AG09309 (cell line): ENCODE results near the gene LURAP1L.
A peak's percentile ranks its signal among the peaks of the same experiment; 100 is the strongest.

Experiments used
- DNase-seq: peaks from one replicate; pipeline ENCODE4 v3.0.0-alpha.2; 2010; ENCODE audit warnings: low read depth
- H3K4me3 ChIP-seq: 2 replicates; pipeline ENCODE4 v1.5.1; 2011; ENCODE audit warnings: mild to moderate bottlenecking, low read depth, low read length, moderate library complexity; ENCODE audit not compliant: control insufficient read depth
- TF ChIP-seq, protein P1 (sequence below): IDR thresholded peaks from 2 replicates; pipeline ENCODE4 v1.5.1; 2011; ENCODE audit warnings: mild to moderate bottlenecking, low read depth, low read length, inconsistent platforms; ENCODE audit not compliant: insufficient read depth, control insufficient read depth; ENCODE audit errors: missing control alignments

Gene LURAP1L

DNA sequence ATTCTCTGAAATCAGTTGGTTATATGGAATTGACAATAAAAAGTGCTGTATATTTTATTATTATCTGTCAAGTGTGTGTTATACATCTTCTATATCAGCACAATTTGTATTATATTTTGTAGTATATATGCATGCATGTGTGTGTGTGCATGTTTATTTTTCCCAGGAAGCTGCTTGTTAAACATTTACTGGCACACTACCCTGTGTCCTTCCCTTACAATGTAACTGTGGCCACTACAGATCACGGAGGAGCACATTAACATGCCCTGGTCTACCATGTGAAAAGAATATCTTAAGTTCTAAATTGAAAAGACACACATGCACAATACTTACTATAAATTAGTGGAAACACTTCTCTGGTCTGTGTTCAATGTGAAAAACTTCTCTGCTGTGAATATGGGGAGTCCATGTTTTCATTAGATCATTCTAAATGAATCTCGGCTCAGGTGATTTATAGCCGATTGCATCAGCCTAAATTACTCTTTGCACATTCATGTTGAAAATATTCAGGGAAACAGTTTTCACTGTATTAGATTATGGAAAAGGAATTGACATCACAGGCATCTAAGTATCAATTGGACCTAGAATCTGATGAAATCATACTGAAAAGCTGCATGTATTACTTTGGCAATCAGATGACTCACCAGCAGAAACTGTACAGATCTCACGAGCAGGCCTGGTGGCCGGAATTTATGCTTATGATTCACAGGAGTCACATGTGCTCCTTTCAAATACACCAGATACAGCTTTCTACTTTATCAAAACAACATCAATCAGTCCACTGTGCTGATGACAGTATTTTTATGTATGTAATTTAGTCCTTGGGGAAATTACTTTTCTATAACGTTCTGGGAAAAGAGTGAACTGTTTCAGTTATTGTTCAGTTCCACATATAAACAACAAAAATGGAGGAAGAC is 39.4 kb downstream of the LURAP1L start:
- H3K4me3 ChIP-seq = no peak overlapping the region
- peak; percentile 98 for DNase-seq
- TF ChIP-seq, protein P1, sequence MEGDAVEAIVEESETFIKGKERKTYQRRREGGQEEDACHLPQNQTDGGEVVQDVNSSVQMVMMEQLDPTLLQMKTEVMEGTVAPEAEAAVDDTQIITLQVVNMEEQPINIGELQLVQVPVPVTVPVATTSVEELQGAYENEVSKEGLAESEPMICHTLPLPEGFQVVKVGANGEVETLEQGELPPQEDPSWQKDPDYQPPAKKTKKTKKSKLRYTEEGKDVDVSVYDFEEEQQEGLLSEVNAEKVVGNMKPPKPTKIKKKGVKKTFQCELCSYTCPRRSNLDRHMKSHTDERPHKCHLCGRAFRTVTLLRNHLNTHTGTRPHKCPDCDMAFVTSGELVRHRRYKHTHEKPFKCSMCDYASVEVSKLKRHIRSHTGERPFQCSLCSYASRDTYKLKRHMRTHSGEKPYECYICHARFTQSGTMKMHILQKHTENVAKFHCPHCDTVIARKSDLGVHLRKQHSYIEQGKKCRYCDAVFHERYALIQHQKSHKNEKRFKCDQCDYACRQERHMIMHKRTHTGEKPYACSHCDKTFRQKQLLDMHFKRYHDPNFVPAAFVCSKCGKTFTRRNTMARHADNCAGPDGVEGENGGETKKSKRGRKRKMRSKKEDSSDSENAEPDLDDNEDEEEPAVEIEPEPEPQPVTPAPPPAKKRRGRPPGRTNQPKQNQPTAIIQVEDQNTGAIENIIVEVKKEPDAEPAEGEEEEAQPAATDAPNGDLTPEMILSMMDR = peak; percentile 43

GRCh38 chr9:12814877-12815237 is 40.0 kb downstream of the LURAP1L start:
- DNase-seq = no peak
- no peak overlapping the region for H3K4me3 ChIP-seq
- TF ChIP-seq, protein P1 = no peak

GRCh38 chr9:12815888-12816287 is 41.1 kb downstream of the LURAP1L start:
- TF ChIP-seq, protein P1 = no peak
- H3K4me3 ChIP-seq = no peak overlapping the region
- DNase-seq = no peak

- no peak overlapping the region for H3K4me3 ChIP-seq
- TF ChIP-seq, protein P1 = no peak
- no peak for DNase-seq
Measured at GRCh38 chr9:12816656-12817101, 41.9 kb downstream of the LURAP1L start.

DNA sequence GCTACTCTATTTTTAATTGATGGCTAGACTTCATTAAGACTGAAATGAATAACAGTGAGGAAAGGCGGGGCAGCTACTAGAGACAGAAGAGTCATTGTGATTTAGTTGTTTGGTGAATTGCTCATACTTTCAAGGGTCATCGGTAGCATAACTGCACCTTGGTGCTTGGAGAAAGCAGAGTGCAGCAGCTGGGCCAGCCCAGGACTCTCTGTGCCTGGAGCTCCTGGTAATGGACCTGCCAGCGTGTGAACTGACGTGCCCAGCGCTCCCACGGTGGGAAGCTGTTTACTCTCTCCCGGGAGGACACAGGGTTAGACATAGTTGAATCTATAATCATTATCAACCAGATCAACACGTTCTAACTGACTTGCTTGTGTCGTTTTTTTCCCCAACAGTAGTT is 42.9 kb downstream of the LURAP1L start:
- TF ChIP-seq, protein P1 = no peak
- no peak for DNase-seq
- H3K4me3 ChIP-seq = no peak overlapping the region

DNA sequence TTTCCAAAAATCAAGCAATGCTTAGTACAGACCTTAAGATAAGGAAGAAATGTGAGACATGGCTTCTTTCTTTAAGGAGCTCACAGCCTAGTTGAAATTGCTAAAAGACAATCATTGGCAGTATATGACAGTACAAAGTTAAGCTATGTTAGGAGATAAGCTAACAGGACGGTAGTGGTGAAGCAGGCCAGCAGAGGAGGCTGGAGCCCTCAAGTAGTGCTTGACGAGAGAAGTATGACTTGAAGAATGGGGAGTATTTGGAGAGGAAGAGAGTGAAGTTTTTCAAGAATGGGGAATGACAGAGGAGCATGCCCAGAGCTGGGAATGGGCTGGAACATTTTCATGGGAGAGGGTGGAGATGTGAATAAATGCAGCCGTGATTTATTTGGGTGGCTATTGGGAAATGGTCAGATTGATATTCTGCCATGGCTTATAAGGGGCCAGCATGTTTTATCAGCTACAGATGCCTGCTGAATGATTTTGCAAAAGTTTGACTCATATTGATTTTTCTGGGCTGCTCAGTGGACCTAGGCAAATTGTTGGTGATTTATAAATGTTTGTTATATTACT is 43.7 kb downstream of the LURAP1L start:
- TF ChIP-seq, protein P1 = peak; percentile 6
- peak; percentile 17 for DNase-seq
- H3K4me3 ChIP-seq = no peak overlapping the region
